ENCODE measurements around the gene OPTC.

DNA sequence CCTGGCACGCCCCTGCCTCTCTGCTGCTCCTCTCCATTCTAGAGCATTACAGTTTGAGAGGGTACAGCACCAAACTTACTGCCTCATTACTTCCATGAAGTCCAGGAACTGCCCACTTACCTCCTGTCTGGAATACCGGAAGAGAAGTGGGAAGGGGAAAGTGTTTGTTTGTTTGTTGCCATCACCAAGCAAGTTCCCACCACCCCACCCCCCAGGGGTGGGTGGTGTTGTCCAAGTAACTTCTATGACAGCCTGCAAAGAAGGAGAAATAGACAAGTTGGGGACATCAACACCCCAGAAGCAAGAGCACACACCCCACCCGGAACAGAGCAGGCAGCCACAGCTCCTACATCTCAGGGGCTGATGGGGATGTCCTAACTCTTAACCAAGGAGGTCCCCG lies 18.0 kb downstream of the OPTC start:
- TF ChIP-seq POLR2A (IDR thresholded peaks at IDR 0.05; ENCODE audit: low read depth, low read length): no peak
- no peak for TF ChIP-seq TAF1 (IDR thresholded peaks at IDR 0.05; ENCODE audit: low read depth, low read length)
- TF ChIP-seq POLR2AphosphoS5 (IDR thresholded peaks at IDR 0.05; ENCODE audit: low read depth, low read length): no peak
- no peak for TF ChIP-seq POU2F2 (IDR thresholded peaks at IDR 0.05; ENCODE audit: low read depth, low read length)
- TF ChIP-seq SPI1 (IDR thresholded peaks at IDR 0.05; ENCODE audit: low read depth, low read length): no peak

Data from GM12891 (cell line).